GM21360 (cell line): ENCODE results near the gene FOXRED1.
"Not testable (repeated sequence)": the region's sequence is repeated elsewhere in the genome, so short reads cannot be mapped to it uniquely, and the experiment has no call there.

ENCODE experiments used
- ATAC-seq: cut with Tn5 transposase; IDR thresholded peaks from one replicate; pipeline ENCODE4 v1.9.1; 2021; ENCODE audit warnings: mild to moderate bottlenecking, moderate library complexity; ENCODE audit not compliant: unreplicated experiment

FOXRED1 gene

GRCh38 chr11:126268708-126269579, at the start of gene FOXRED1, which contains the start of gene SRPRA:
TSS of gene FOXRED1 (plus strand) at chr11:126269154. CDS start at chr11:126269207, 53 bp downstream.
TSS of gene SRPRA (minus strand) at chr11:126268895. CDS start at chr11:126268804, 91 bp downstream.
- ATAC-seq, result peak; percentile 100

GRCh38 chr11:126219547-126219946, 49.4 kb upstream of the FOXRED1 start:
- ATAC-seq, result no peak

GRCh38 chr11:126224647-126225294, 44.2 kb upstream of the FOXRED1 start:
- no peak for ATAC-seq

- ATAC-seq, result no peak
These were observed 43.7 kb upstream of the FOXRED1 start for GRCh38 chr11:126225295-126225665.

GRCh38 chr11:126226334-126227084, 42.4 kb upstream of the FOXRED1 start:
- ATAC-seq, result no peak

- ATAC-seq, result no peak
These were observed 39.0 kb upstream of the FOXRED1 start for GRCh38 chr11:126229858-126230540.

GRCh38 chr11:126231725-126232459, 37.1 kb upstream of the FOXRED1 start:
- no peak for ATAC-seq

GRCh38 chr11:126232683-126233082, 36.3 kb upstream of the FOXRED1 start:
- no peak for ATAC-seq

- ATAC-seq, result no peak
These were observed 35.6 kb upstream of the FOXRED1 start for GRCh38 chr11:126233391-126233790.

- ATAC-seq, result no peak
These were observed 22.3 kb upstream of the FOXRED1 start for GRCh38 chr11:126246636-126247035.

- ATAC-seq, result no peak
These were observed 15.7 kb upstream of the FOXRED1 start for GRCh38 chr11:126253265-126253664.

- no peak for ATAC-seq
These were observed 14.1 kb upstream of the FOXRED1 start for GRCh38 chr11:126254819-126255218.

GRCh38 chr11:126255507-126255906, 13.4 kb upstream of the FOXRED1 start:
- ATAC-seq, result not testable (repeated sequence)

GRCh38 chr11:126256216-126256615, 12.7 kb upstream of the FOXRED1 start:
- ATAC-seq, result no peak

GRCh38 chr11:126257144-126257543, 11.8 kb upstream of the FOXRED1 start:
- ATAC-seq, result no peak

GRCh38 chr11:126257764-126258163, 11.2 kb upstream of the FOXRED1 start:
- ATAC-seq, result no peak

- ATAC-seq, result no peak
These were observed 6.7 kb upstream of the FOXRED1 start for GRCh38 chr11:126262216-126262615.

GRCh38 chr11:126263489-126263888, 5.5 kb upstream of the FOXRED1 start:
- no peak for ATAC-seq

GRCh38 chr11:126265811-126266210, 3.1 kb upstream of the FOXRED1 start:
- no peak for ATAC-seq

GRCh38 chr11:126267650-126268049, 1.3 kb upstream of the FOXRED1 start:
- no peak for ATAC-seq
